ENCODE measurements around the gene GPR31. TPM values are rescaled to one million over a fixed set of nuclear protein-coding genes. Genes with fewer than 3 reads are reported as not detected.

Gene GPR31
- polyA plus RNA-seq, 4 donors = not detected

GRCh38 chr6:167120583-167120903 lies 37.2 kb downstream of the GPR31 start:
- DNase-seq (ENCODE audit: low read depth in 4 of 4, low spot score in 3 of 4) = no peak

GRCh38 chr6:167119670-167120582 lies 37.9 kb downstream of the GPR31 start:
- no peak for DNase-seq (ENCODE audit: low read depth in 4 of 4, low spot score in 3 of 4)

GRCh38 chr6:167118839-167119238 lies 38.9 kb downstream of the GPR31 start:
- no peak for DNase-seq (ENCODE audit: low read depth in 4 of 4, low spot score in 3 of 4)

DNA sequence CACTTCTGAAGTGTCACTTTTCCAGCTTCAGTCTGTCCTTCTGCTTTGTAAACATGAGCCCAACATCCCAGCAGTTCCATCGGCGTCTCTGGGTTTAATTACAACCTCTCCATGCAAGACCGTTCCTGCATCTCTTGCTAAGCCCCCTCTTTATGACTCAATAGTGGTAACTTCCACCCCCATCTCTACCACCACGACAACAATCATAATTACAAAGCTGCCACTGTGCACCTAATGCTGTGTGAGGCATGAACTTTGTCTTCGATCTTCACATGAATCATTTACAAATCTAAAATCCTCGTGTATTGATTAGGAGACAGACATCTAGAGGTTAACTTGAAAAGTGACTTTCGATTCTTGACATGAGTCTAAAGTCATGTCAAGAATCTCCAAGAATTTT lies 39.8 kb downstream of the GPR31 start:
- no peak for DNase-seq (ENCODE audit: low read depth in 4 of 4, low spot score in 3 of 4)

GRCh38 chr6:167116838-167117228 lies 40.9 kb downstream of the GPR31 start:
- no peak for DNase-seq (ENCODE audit: low read depth in 4 of 4, low spot score in 3 of 4)

- DNase-seq (ENCODE audit: low read depth in 4 of 4, low spot score in 3 of 4) = no peak
These were observed 41.5 kb downstream of the GPR31 start for GRCh38 chr6:167116109-167116837.

GRCh38 chr6:167115054-167115453 lies 42.7 kb downstream of the GPR31 start:
- DNase-seq (ENCODE audit: low read depth in 4 of 4, low spot score in 3 of 4) = no peak

- DNase-seq (ENCODE audit: low read depth in 4 of 4, low spot score in 3 of 4) = no peak
These were observed 43.6 kb downstream of the GPR31 start for GRCh38 chr6:167113935-167114910.

DNA sequence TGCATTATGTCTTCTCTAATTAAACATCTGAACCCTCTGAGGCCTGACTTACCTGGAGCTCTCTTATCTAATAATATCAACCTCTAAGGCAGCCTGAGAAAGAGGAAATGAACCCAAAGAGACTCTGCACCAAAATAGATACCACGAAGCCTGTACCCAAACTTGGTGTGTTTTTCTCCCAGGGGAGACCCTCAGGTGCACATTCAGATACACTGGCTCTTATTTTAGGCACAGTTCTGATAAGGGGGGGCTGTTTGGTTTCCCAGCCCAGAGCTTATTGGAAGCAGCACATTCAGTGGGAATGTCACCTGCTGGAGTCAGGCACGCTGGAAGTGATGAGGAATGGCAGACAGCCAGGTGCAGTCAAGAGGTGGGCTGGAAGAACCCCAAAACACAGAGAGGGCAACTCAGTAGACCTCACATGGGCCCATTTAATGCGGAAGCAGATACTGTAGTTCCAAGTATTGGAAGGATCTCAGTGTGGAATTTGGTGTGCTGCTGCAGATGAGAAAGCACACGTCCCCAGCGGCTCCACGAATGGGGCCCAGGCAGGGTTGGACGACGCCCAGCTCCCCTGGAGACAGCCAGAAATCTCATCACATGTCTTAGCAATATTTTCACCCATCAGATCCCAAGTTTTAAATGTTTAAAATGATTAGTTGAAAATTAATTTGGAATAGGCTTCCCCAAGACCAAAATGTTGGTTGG lies 44.6 kb downstream of the GPR31 start:
- DNase-seq (ENCODE audit: low read depth in 4 of 4, low spot score in 3 of 4) = no peak

DNA sequence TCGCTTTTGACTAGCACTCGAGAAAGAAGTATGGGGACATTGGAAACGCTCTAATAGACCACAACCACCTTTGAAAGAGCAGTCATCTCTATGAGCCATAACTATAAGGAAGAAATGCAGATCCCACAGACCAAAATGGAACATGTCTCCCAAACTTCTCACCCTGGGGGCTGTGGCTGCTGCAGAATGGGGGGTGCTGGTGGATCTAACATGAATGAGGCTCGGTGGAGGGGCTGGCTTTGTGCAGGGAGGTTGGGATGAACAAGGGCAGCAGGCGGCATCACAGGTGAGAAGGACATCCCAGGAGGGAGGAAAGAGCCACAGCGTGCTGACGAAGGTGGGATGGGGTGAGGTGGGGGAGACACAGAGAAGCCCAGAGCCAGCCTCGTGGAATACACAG lies 45.4 kb downstream of the GPR31 start:
- no peak for DNase-seq (ENCODE audit: low read depth in 4 of 4, low spot score in 3 of 4)

GRCh38 chr6:167111597-167111996 lies 46.2 kb downstream of the GPR31 start:
- DNase-seq (ENCODE audit: low read depth in 4 of 4, low spot score in 3 of 4) = no peak

DNA sequence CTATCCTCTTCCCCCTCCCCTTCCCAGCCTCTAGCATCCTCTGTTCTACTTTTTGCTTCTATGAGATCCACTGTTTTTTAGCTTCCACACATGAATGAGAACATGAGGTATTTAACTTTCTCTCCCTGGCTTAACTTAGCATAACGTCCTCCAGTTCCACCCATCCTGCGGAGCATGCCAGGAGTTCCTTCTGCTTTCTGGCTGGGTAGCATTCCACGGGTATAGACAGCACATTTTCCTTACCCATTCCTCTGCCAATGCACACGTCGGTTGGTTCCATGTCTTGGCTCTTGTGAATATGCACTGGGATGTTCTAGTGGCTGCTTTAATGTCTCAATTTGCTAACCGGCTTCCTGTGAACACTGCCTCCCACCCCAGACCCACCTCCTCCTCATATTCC lies 48.1 kb downstream of the GPR31 start:
- DNase-seq (ENCODE audit: low read depth in 4 of 4, low spot score in 3 of 4) = no peak

GRCh38 chr6:167108278-167108677 lies 49.5 kb downstream of the GPR31 start:
- DNase-seq (ENCODE audit: low read depth in 4 of 4, low spot score in 3 of 4) = no peak

DNA sequence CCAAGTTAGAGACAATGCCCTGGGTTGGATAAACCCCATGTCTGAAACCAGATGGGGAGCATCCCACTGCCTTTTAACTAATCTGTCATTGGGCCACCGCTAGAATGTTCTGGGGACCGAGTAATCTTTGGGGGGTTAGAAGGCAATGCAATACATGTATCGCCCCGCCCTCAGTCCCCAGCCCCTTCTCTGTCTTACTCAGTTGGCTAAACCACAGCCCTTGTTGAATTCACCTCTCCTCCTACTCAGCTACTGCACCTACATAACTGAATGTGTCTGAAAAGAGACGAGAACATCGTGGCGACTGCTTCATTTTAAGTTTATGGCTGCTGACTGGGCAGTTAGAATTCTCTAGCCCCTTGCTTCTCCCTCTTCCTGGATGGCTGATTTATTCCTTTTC lies 50.0 kb downstream of the GPR31 start:
- DNase-seq (ENCODE audit: low read depth in 4 of 4, low spot score in 3 of 4) = no peak

GRCh38 chr6:167106406-167106805 lies 51.4 kb downstream of the GPR31 start:
- DNase-seq (ENCODE audit: low read depth in 4 of 4, low spot score in 3 of 4) = peak in 1 of 4 donors; percentile 17

Other genes with a start within 250 kb of the GPR31 start
- gene RNASET2, start 201.4 kb downstream of the GPR31 start, polyA plus RNA-seq (ENCODE audit: insufficient read length in 4 of 4) = 10 to 100 TPM; 42.1 to 69.5 (median 58.9) TPM
- 10 to 100 TPM; 26.4 to 46.7 (median 33.0) TPM for gene CEP43, start 158.6 kb downstream of the GPR31 start, polyA plus RNA-seq (ENCODE audit: insufficient read length in 4 of 4)
- not detected for gene CCR6, start 34.9 kb downstream of the GPR31 start, polyA plus RNA-seq (ENCODE audit: insufficient read length in 4 of 4)
- 1 to 10 TPM in 3 of 4 donors, under 1 TPM in 1; 0.15 to 9.6 (median 4.6) TPM for gene UNC93A, start 133.3 kb upstream of the GPR31 start, polyA plus RNA-seq (ENCODE audit: insufficient read length in 4 of 4)
- gene TTLL2, start 167.1 kb upstream of the GPR31 start, polyA plus RNA-seq (ENCODE audit: insufficient read length in 4 of 4) = under 1 TPM; 0.89 to 1.00 (median 0.95) TPM

Data from left renal pelvis (tissue), 4 donors.